Testis (tissue), 2 donors: ENCODE measurements around the gene VSTM2B.

Experiments
- POLR2A ChIP-seq: fragments of 450-650 bp; IDR thresholded peaks from one replicate; pipeline ENCODE4 v1.6.1; 2017; ENCODE audit warnings: antibody characterized with exemption, mild to moderate bottlenecking, moderate library complexity
- TF ChIP-seq, protein P1 (sequence below), 3 experiments: fragments of 450-650 bp in 2 of 3; fragments of 200-600 bp in 1 of 3; sonication (generic) in 1 of 3; IDR thresholded peaks; one replicate each; pipeline ENCODE4 v1.5.1; 2016 to 2019; ENCODE audit warnings: antibody characterized with exemption in 3 of 3, mild to moderate bottlenecking in 2 of 3, moderate library complexity in 1 of 3

GRCh38 chr19:29596885-29597525, 71.2 kb downstream of the VSTM2B start:
- TF ChIP-seq, protein P1, sequence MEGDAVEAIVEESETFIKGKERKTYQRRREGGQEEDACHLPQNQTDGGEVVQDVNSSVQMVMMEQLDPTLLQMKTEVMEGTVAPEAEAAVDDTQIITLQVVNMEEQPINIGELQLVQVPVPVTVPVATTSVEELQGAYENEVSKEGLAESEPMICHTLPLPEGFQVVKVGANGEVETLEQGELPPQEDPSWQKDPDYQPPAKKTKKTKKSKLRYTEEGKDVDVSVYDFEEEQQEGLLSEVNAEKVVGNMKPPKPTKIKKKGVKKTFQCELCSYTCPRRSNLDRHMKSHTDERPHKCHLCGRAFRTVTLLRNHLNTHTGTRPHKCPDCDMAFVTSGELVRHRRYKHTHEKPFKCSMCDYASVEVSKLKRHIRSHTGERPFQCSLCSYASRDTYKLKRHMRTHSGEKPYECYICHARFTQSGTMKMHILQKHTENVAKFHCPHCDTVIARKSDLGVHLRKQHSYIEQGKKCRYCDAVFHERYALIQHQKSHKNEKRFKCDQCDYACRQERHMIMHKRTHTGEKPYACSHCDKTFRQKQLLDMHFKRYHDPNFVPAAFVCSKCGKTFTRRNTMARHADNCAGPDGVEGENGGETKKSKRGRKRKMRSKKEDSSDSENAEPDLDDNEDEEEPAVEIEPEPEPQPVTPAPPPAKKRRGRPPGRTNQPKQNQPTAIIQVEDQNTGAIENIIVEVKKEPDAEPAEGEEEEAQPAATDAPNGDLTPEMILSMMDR (IDR thresholded peaks at IDR 0.05), result no peak
- TF ChIP-seq POLR2A, result no peak
